Measurements from ENCODE around the gene RANBP1. TPM values are rescaled to one million over a fixed set of nuclear protein-coding genes. Genes with fewer than 3 reads are reported as not detected.

RANBP1 gene
- total and polyA plus RNA-seq, 9 of the 15 experiments (the other 6 are each of a cell fraction or from before 2014, with no cell fraction given): 162 to 2,891 (median 1,289) TPM

GRCh38 chr22:20079745-20080444 lies 36.0 kb upstream of the RANBP1 start, which contains the start of gene DGCR8 (continued):
- TF ChIP-seq ZNF280A (IDR thresholded peaks at IDR 0.05; ENCODE audit: low read depth, partially characterized antibody) (no peak), CEBPB (tag; IDR thresholded peaks at IDR 0.05) (peak; percentile 99), CSDE1 (IDR thresholded peaks at IDR 0.05) (no peak), RHOXF2B (CRISPR knock-in tag; conservative IDR thresholded peaks at IDR 0.05) (peak; percentile 96), SMAD1 (IDR thresholded peaks at IDR 0.05; ENCODE audit: low read depth, low read length, partially characterized antibody) (peak; percentile 92), RBM17 (IDR thresholded peaks at IDR 0.05; ENCODE audit: borderline replicate concordance, low read depth, low read length) (no peak), ERF (CRISPR knock-in tag; IDR thresholded peaks at IDR 0.05) (peak; percentile 98), ZBTB8A (IDR thresholded peaks at IDR 0.05; ENCODE audit: partially characterized antibody) (no peak), SOX6 (IDR thresholded peaks at IDR 0.05) (no peak), TFE3 (CRISPR knock-in tag; IDR thresholded peaks at IDR 0.05) (no peak; the same call in 1 of the 2 replicates), SAFB (IDR thresholded peaks at IDR 0.05; ENCODE audit: borderline replicate concordance, low read depth, low read length) (no peak), ZNF644 (tag; IDR thresholded peaks at IDR 0.05; ENCODE audit: low read depth) (no peak), ZNF830 (CRISPR knock-in tag; IDR thresholded peaks at IDR 0.05) (peak; percentile 93; the same call in 1 of the 2 replicates), CCNT2 (IDR thresholded peaks at IDR 0.05; ENCODE audit: borderline replicate concordance, extremely low read depth, insufficient read length, low read depth, low read length) (no peak), C11orf30 (IDR thresholded peaks at IDR 0.05; ENCODE audit: low read depth) (no peak), COPS2 (conservative IDR thresholded peaks at IDR 0.05) (no peak), BCL6 (CRISPR knock-in tag; IDR thresholded peaks at IDR 0.05) (peak; percentile 80), ZBTB17 (CRISPR knock-in tag; IDR thresholded peaks at IDR 0.05) (peak; percentile 83), EZH2 (IDR thresholded peaks at IDR 0.05; ENCODE audit: borderline replicate concordance, low read depth, low read length) (peak; percentile 90; the same call in 1 of the 2 replicates), NFIX (CRISPR knock-in tag; IDR thresholded peaks at IDR 0.05; ENCODE audit: low read depth) (no peak)
- TF ChIP-seq, protein P1, sequence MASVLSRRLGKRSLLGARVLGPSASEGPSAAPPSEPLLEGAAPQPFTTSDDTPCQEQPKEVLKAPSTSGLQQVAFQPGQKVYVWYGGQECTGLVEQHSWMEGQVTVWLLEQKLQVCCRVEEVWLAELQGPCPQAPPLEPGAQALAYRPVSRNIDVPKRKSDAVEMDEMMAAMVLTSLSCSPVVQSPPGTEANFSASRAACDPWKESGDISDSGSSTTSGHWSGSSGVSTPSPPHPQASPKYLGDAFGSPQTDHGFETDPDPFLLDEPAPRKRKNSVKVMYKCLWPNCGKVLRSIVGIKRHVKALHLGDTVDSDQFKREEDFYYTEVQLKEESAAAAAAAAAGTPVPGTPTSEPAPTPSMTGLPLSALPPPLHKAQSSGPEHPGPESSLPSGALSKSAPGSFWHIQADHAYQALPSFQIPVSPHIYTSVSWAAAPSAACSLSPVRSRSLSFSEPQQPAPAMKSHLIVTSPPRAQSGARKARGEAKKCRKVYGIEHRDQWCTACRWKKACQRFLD (CRISPR knock-in tag; IDR thresholded peaks at IDR 0.05): no peak
- TF ChIP-seq, protein P2, sequence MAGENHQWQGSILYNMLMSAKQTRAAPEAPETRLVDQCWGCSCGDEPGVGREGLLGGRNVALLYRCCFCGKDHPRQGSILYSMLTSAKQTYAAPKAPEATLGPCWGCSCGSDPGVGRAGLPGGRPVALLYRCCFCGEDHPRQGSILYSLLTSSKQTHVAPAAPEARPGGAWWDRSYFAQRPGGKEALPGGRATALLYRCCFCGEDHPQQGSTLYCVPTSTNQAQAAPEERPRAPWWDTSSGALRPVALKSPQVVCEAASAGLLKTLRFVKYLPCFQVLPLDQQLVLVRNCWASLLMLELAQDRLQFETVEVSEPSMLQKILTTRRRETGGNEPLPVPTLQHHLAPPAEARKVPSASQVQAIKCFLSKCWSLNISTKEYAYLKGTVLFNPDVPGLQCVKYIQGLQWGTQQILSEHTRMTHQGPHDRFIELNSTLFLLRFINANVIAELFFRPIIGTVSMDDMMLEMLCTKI (IDR thresholded peaks at IDR 0.05; ENCODE audit: partially characterized antibody): no peak

All from K562 (cell line).